Caco-2 (cell line): ENCODE measurements around the gene CIDEB. TPM values are rescaled to one million over a fixed set of nuclear protein-coding genes. Genes with fewer than 3 reads are reported as not detected.

Experiments
- BruUV-seq: library from RNA; stranded (reverse); fragments of 400-500 nt; replicated peaks from 2 replicates; lab custom pipeline; 2021; lab: Mats Ljungman, UMichigan
- CTCF ChIA-PET: fragments of 300-600 bp; sonication (Branson Sonifier 250); formaldehyde crosslinking; loops from one replicate; lab custom pipeline; 2022; ENCODE audit warnings: antibody characterized with exemption; lab: Charles Lee
- POLR2A ChIA-PET: fragments of 300-600 bp; sonication (Branson Sonifier 250); formaldehyde crosslinking; loops from one replicate; lab custom pipeline; 2022; ENCODE audit warnings: antibody characterized with exemption; lab: Charles Lee
- DNase-seq, 2 experiments: peaks; one replicate each; pipeline versions ENCODE4 v3.0.0 to v3.0.0-alpha.2; 2020 to 2022
- H3K27me3 ChIP-seq: replicated peaks from 2 replicates; pipeline ENCODE4 v1.6.0; 2011; ENCODE audit warnings: low read length; ENCODE audit not compliant: control insufficient read depth, insufficient read depth
- H3K36me3 ChIP-seq: 2 replicates; pipeline ENCODE4 v1.5.1; 2011; ENCODE audit warnings: low read length; ENCODE audit not compliant: control insufficient read depth, insufficient read depth
- H3K4me1 ChIP-seq: fragments of 250-450 bp; sonication (Bioruptor Pico); 2 replicates; pipeline ENCODE4 v1.5.1; 2020; ENCODE audit warnings: mild to moderate bottlenecking
- H3K4me3 ChIP-seq: 2 replicates; pipeline ENCODE4 v1.5.1; 2011; ENCODE audit warnings: low read depth, mild to moderate bottlenecking, control low read depth, low read length
- H3K9me3 ChIP-seq: fragments of 250-450 bp; sonication (Bioruptor Pico); 2 replicates; pipeline ENCODE4 v1.5.1; 2020; ENCODE audit warnings: mild to moderate bottlenecking, moderate library complexity
- H3K27ac Mint-ChIP-seq: one replicate; pipeline ENCODE4 v1.8.0; 2022; ENCODE audit warnings: mixed read lengths; ENCODE audit not compliant: unreplicated experiment
- H3K27me3 Mint-ChIP-seq: one replicate; pipeline ENCODE4 v1.8.0; 2022; ENCODE audit warnings: mixed read lengths; ENCODE audit not compliant: insufficient read depth, unreplicated experiment
- H3K36me3 Mint-ChIP-seq: one replicate; pipeline ENCODE4 v1.8.0; 2022; ENCODE audit warnings: mild to moderate bottlenecking, mixed read lengths; ENCODE audit not compliant: insufficient read depth, unreplicated experiment
- H3K4me1 Mint-ChIP-seq: one replicate; pipeline ENCODE4 v1.8.0; 2022; ENCODE audit warnings: low read depth, mixed read lengths; ENCODE audit not compliant: unreplicated experiment
- H3K4me3 Mint-ChIP-seq: one replicate; pipeline ENCODE4 v1.8.0; 2022; ENCODE audit warnings: mild to moderate bottlenecking, moderate library complexity, mixed read lengths; ENCODE audit not compliant: unreplicated experiment
- H3K9me3 Mint-ChIP-seq: one replicate; pipeline ENCODE4 v1.8.0; 2022; ENCODE audit warnings: mixed read lengths; ENCODE audit not compliant: unreplicated experiment
- intact Hi-C: fragments of 100-400 bp; cut with micrococcal nuclease; formaldehyde crosslinking; loops from one replicate; pipeline ENCODE4 v1.10.0; 2022; ENCODE audit not compliant: unreplicated experiment
- total RNA-seq: library from RNA; stranded (reverse); gene quantifications from 2 replicates; pipeline ENCODE4 v1.2.3, GENCODE V29; 2022
- TF ChIP-seq, protein P1 (sequence below), 2 experiments: fragments of 200-600 bp in 1 of 2; IDR thresholded peaks; 1 replicate in 1 of 2; 2 replicates in 1 of 2; pipeline versions ENCODE4 v1.5.1 to v1.8.0; 2011 to 2022; ENCODE audit warnings: antibody characterized with exemption in 1 of 2, control low read depth in 1 of 2, inconsistent platforms in 1 of 2, low read depth in 1 of 2, low read length in 1 of 2, mild to moderate bottlenecking in 1 of 2, moderate library complexity in 1 of 2; ENCODE audit not compliant: insufficient read depth in 1 of 2, severe bottlenecking in 1 of 2, unreplicated experiment in 1 of 2

Gene CIDEB
- total RNA-seq, 1 experiment from 2014 or later: 7.2 TPM

DNA sequence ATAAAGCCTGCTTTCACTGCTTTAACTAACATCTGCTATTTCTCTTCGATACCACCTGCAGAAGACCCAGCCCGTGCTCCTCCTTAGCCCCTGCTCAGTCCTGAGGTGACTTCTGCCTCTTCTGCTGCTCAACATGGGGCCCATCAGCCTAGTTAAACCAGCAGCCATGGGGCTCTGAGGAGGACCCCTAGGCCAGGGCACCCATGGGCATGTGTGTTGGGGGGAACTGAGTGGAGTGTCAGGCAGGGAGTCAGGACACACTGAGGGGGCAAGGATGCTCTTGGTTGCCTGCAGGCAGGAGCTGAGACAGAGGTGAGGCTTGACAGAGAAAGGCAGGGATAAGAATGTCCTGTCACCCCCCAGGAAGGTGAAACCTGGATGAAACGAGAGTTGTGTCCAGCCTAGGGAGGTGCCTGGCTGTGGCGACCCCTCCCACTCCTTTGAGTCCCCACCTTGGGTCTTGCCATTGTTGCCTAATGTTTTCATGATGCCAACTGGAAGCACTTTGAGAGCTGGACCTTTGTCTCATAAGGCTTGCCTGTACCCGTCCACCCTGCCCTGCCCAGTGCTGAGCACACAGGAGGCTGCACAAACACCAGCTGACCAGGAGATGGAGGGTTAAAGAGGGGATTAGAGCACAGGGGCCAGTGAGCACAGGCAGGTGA is 23.8 kb downstream of the CIDEB start:
- POLR2A ChIA-PET: interaction anchor here (0.6 kb wide), 1 partner anchor 40 kb away, joined by 5 read pairs; no protein-coding TSS in a partner anchor
- Histone ChIP-seq H3K36me3 (no peaks in the 10 kb centered on the region), H3K9me3 (no peaks in the 10 kb centered on the region), H3K4me1 (no peaks in the 10 kb centered on the region), H3K4me3 (no peak overlapping the region), H3K27me3 (no peaks in the 10 kb centered on the region)
- Mint-ChIP-seq H3K4me1 (no peaks in the 10 kb centered on the region), H3K36me3 (no peaks in the 10 kb centered on the region), H3K27ac (no peak overlapping the region), H3K4me3 (no peak overlapping the region), H3K27me3 (no peaks in the 10 kb centered on the region), H3K9me3 (no peaks in the 10 kb centered on the region)
- no TSS peak for BruUV-seq
- intact Hi-C loops: no loop called here
- TF ChIP-seq, protein P1, sequence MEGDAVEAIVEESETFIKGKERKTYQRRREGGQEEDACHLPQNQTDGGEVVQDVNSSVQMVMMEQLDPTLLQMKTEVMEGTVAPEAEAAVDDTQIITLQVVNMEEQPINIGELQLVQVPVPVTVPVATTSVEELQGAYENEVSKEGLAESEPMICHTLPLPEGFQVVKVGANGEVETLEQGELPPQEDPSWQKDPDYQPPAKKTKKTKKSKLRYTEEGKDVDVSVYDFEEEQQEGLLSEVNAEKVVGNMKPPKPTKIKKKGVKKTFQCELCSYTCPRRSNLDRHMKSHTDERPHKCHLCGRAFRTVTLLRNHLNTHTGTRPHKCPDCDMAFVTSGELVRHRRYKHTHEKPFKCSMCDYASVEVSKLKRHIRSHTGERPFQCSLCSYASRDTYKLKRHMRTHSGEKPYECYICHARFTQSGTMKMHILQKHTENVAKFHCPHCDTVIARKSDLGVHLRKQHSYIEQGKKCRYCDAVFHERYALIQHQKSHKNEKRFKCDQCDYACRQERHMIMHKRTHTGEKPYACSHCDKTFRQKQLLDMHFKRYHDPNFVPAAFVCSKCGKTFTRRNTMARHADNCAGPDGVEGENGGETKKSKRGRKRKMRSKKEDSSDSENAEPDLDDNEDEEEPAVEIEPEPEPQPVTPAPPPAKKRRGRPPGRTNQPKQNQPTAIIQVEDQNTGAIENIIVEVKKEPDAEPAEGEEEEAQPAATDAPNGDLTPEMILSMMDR (IDR thresholded peaks at IDR 0.05; ENCODE audit: insufficient read depth in 1 of 2, low read depth in 1 of 2, low read length in 1 of 2, severe bottlenecking in 1 of 2, unreplicated experiment in 1 of 2): no peak
- CTCF ChIA-PET: no interaction called here
- DNase-seq: no peak

GRCh38 chr14:24282736-24283135 is 25.0 kb downstream of the CIDEB start:
- no peak for DNase-seq
- no peak overlapping the region for H3K4me3 Mint-ChIP-seq
- H3K4me1 ChIP-seq: no peaks in the 10 kb centered on the region
- H3K27ac Mint-ChIP-seq: no peak overlapping the region
- no peaks in the 10 kb centered on the region for H3K36me3 ChIP-seq
- H3K9me3 ChIP-seq: no peaks in the 10 kb centered on the region
- H3K27me3 Mint-ChIP-seq: no peaks in the 10 kb centered on the region
- no peak overlapping the region for H3K4me3 ChIP-seq
- TF ChIP-seq, protein P1 (IDR thresholded peaks at IDR 0.05; ENCODE audit: insufficient read depth in 1 of 2, low read depth in 1 of 2, low read length in 1 of 2, severe bottlenecking in 1 of 2, unreplicated experiment in 1 of 2): no peak
- intact Hi-C loops: no loop called here
- POLR2A ChIA-PET: no interaction called here
- H3K27me3 ChIP-seq: no peaks in the 10 kb centered on the region
- H3K36me3 Mint-ChIP-seq: no peaks in the 10 kb centered on the region
- no peaks in the 10 kb centered on the region for H3K9me3 Mint-ChIP-seq
- CTCF ChIA-PET: no interaction called here
- no TSS peak for BruUV-seq
- no peaks in the 10 kb centered on the region for H3K4me1 Mint-ChIP-seq

DNA sequence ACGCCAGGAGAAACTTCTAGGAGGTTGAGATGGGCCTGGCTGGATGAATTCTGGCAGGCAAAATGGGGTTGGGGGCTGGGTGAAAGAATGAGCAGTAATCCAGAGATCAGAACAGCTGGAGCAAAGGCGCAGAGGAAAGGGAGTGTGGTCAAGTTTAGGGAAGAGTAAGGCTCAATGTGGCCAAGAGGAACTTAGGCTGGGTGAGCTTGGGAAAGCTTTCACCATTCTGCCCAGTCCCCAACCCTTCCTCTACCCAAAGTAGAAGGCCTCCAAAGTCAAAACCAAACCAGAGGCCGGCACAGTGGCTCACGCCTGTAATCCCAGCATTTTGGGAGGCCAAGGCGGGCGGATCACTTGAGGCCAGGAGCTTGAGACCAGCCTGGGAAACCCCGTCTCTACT is 26.1 kb downstream of the CIDEB start:
- ChIA-PET POLR2A (no interaction called here), CTCF (no interaction called here)
- Histone ChIP-seq H3K4me1 (no peaks in the 10 kb centered on the region), H3K9me3 (no peaks in the 10 kb centered on the region), H3K27me3 (no peaks in the 10 kb centered on the region), H3K36me3 (no peaks in the 10 kb centered on the region), H3K4me3 (no peak overlapping the region)
- no peak for DNase-seq
- Mint-ChIP-seq H3K4me1 (no peaks in the 10 kb centered on the region), H3K27ac (no peak overlapping the region), H3K36me3 (no peaks in the 10 kb centered on the region), H3K27me3 (no peaks in the 10 kb centered on the region), H3K9me3 (no peaks in the 10 kb centered on the region), H3K4me3 (no peak overlapping the region)
- no TSS peak for BruUV-seq
- intact Hi-C loops: no loop called here
- TF ChIP-seq, protein P1 (IDR thresholded peaks at IDR 0.05; ENCODE audit: insufficient read depth in 1 of 2, low read depth in 1 of 2, low read length in 1 of 2, severe bottlenecking in 1 of 2, unreplicated experiment in 1 of 2): no peak
